Measurements from ENCODE around the gene PRRC2B. TPM values are rescaled to one million over a fixed set of nuclear protein-coding genes. Genes with fewer than 3 reads are reported as not detected.

Gene PRRC2B
- total and polyA plus RNA-seq, 8 donors, result 159 to 233 (median 187) TPM

DNA sequence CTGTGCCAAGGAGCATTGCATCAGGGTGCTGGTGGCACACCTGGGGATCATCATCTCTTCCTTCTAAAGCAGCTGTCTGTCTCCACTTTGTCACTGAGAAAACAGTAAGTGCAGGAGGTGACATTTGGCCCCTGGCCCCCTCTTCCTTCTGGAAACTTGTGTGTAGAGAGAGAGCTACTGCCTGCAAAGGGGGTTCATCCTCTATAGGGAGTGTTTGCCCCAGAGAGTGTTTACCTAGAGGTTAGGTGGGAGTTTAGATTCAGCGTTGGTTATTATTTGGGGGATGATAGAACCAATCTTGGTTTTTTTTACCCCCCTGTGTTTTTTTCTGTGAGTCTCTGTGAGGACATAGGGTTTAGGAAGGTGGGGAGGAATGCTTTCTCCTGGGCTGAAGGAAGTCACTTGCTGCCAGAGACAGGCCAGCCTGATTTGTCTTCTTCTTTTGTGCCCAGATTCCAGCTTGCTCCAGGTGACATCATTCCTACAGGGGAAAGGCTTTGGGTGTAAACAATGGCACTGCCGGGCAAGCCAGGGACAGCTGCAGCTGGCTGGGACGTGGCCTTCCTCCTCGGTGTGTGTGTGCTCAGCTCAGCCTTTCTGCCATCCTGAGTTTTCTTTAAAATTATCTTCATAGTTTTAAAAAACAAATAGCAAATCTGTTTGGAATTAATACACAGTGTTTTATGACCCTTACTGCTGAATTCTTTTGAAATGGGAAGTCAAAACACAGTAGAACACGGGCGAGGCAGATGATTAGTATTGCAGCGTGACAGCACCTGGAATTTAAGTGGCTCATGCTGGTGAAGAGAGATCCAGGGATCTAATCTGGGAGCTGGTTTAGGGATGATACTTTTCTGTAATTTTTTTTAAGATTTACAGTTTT lies 24.5 kb downstream of the PRRC2B start:
- no peaks in the 10 kb centered on the region for H3K27me3 ChIP-seq
- intact Hi-C loops (cut with DNase I), result no loop called here
- TF ChIP-seq, protein P1, sequence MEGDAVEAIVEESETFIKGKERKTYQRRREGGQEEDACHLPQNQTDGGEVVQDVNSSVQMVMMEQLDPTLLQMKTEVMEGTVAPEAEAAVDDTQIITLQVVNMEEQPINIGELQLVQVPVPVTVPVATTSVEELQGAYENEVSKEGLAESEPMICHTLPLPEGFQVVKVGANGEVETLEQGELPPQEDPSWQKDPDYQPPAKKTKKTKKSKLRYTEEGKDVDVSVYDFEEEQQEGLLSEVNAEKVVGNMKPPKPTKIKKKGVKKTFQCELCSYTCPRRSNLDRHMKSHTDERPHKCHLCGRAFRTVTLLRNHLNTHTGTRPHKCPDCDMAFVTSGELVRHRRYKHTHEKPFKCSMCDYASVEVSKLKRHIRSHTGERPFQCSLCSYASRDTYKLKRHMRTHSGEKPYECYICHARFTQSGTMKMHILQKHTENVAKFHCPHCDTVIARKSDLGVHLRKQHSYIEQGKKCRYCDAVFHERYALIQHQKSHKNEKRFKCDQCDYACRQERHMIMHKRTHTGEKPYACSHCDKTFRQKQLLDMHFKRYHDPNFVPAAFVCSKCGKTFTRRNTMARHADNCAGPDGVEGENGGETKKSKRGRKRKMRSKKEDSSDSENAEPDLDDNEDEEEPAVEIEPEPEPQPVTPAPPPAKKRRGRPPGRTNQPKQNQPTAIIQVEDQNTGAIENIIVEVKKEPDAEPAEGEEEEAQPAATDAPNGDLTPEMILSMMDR (IDR thresholded peaks at IDR 0.05), result no peak
- H3K4me3 ChIP-seq, result no peak overlapping the region
- peak in 1 of 4 donors; percentile 13 for DNase-seq
- H3K4me1 ChIP-seq, result peaks cover 46 to 75% of the 10 kb centered on the region in 2 donors
- no peaks in the 10 kb centered on the region for H3K9me3 ChIP-seq
- peak overlapping the region in 1 of 2 donors; percentile 53 for H3K27ac ChIP-seq
- ATAC-seq, result peak; percentile 54
- H3K36me3 ChIP-seq, result peaks cover 0 to 9% of the 10 kb centered on the region in 2 donors

DNA sequence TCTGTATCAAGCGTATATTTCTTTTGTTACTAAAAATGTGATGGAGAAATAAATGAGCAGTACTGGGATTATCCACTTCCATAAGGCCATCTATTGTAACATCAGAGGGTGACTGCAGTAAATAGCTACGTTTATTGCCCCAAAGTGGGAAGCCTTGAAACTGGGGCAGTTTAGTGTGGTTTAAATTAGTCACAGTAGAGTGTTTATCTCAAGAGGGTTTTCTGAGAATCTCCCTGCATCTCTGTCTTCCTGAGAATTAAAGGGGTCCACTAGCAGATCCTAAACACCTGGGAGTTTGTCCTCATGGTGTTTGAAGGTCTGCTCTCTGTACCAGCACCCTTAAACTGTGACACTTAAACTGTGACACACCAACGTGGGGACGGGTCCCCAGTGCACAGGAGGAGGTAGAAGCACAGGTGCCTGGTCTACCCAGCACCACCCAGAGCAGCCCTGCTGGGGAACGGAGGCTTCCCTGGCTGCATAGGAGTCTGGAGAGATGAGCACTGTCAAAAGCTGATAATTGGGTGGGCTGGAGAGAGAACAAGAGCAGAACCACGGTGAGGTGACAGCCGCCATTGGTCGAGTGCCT lies 25.2 kb downstream of the PRRC2B start:
- Histone ChIP-seq H3K4me1 (peaks cover 49 to 82% of the 10 kb centered on the region in 2 donors), H3K9me3 (no peaks in the 10 kb centered on the region), H3K27me3 (no peaks in the 10 kb centered on the region), H3K27ac (no peak overlapping the region), H3K36me3 (peaks cover 0 to 9% of the 10 kb centered on the region in 2 donors), H3K4me3 (no peak overlapping the region)
- no peak for DNase-seq
- intact Hi-C loops (cut with DNase I), result no loop called here
- ATAC-seq, result no peak
- TF ChIP-seq, protein P1 (IDR thresholded peaks at IDR 0.05), result no peak

- Histone ChIP-seq H3K4me1 (peaks cover 49 to 82% of the 10 kb centered on the region in 2 donors), H3K4me3 (no peak overlapping the region), H3K36me3 (peaks cover 0 to 4% of the 10 kb centered on the region in 2 donors), H3K27me3 (no peaks in the 10 kb centered on the region), H3K9me3 (no peaks in the 10 kb centered on the region), H3K27ac (no peak overlapping the region)
- no peak for ATAC-seq
- DNase-seq, result no peak
- intact Hi-C loops (cut with DNase I), result no loop called here
- TF ChIP-seq, protein P1 (IDR thresholded peaks at IDR 0.05), result no peak
These were observed 25.8 kb downstream of the PRRC2B start for GRCh38 chr9:131419716-131420115.

- Histone ChIP-seq H3K36me3 (no peaks in the 10 kb centered on the region), H3K4me3 (no peak overlapping the region), H3K9me3 (no peaks in the 10 kb centered on the region), H3K4me1 (peaks cover 49 to 73% of the 10 kb centered on the region in 2 donors), H3K27me3 (no peaks in the 10 kb centered on the region), H3K27ac (peak overlapping the region in 1 of 2 donors; percentile 33)
- peak; percentile 74 for ATAC-seq
- intact Hi-C loops (cut with DNase I), result no loop called here
- peak in 2 of 4 donors; percentile 33 to 40 for DNase-seq
- TF ChIP-seq, protein P1 (IDR thresholded peaks at IDR 0.05), result no peak
These were observed 27.2 kb downstream of the PRRC2B start for GRCh38 chr9:131420980-131421624.

GRCh38 chr9:131421691-131422090 lies 27.8 kb downstream of the PRRC2B start:
- ATAC-seq, result no peak
- no peaks in the 10 kb centered on the region for H3K9me3 ChIP-seq
- no peak overlapping the region for H3K4me3 ChIP-seq
- peak overlapping the region in 1 of 2 donors; percentile 33 for H3K27ac ChIP-seq
- H3K4me1 ChIP-seq, result peaks cover 49 to 73% of the 10 kb centered on the region in 2 donors
- H3K36me3 ChIP-seq, result no peaks in the 10 kb centered on the region
- H3K27me3 ChIP-seq, result no peaks in the 10 kb centered on the region
- intact Hi-C loops (cut with DNase I), result no loop called here
- no peak for DNase-seq
- TF ChIP-seq, protein P1 (IDR thresholded peaks at IDR 0.05), result no peak

Measured in left lung (tissue), 10 donors.